Neural crest cell (in vitro differentiated cells): Measurements from ENCODE around the gene LCOR. TPM values are rescaled to one million over a fixed set of nuclear protein-coding genes. Genes with fewer than 3 reads are reported as not detected.
"Not testable (repeated sequence)": the region's sequence is repeated elsewhere in the genome, so short reads cannot be mapped to it uniquely, and the experiment has no call there.

Source experiments
- DNase-seq: peaks from one replicate; pipeline ENCODE4 v3.0.0; 2021; ENCODE audit warnings: low read depth, mixed read lengths, low spot score
- H3K27ac Mint-ChIP-seq: one replicate; pipeline ENCODE4 v1.8.0; 2021; ENCODE audit warnings: mild to moderate bottlenecking, mixed read lengths; ENCODE audit not compliant: unreplicated experiment
- H3K27me3 Mint-ChIP-seq: 2 replicates; pipeline ENCODE4 v1.8.0; 2021; ENCODE audit warnings: low read depth, mild to moderate bottlenecking, mixed read lengths
- H3K36me3 Mint-ChIP-seq: 2 replicates; pipeline ENCODE4 v1.8.0; 2021; ENCODE audit warnings: low read depth, mild to moderate bottlenecking, mixed read lengths
- H3K4me1 Mint-ChIP-seq: 2 replicates; pipeline ENCODE4 v1.8.0; 2021; ENCODE audit warnings: mixed read lengths
- H3K4me3 Mint-ChIP-seq: one replicate; pipeline ENCODE4 v1.8.0; 2021; ENCODE audit warnings: mild to moderate bottlenecking, mixed read lengths
- H3K9me3 Mint-ChIP-seq: 2 replicates; pipeline ENCODE4 v1.8.0; 2021; ENCODE audit warnings: mixed read lengths
- total RNA-seq: library from RNA; stranded (reverse); gene quantifications from 2 replicates; pipeline ENCODE4 v1.2.1, GENCODE V29; 2021
- TF ChIP-seq, protein P1 (sequence below): fragments of 200-600 bp; sonication (generic); conservative IDR thresholded peaks from 2 replicates; pipeline ENCODE4 v1.5.0; 2021; ENCODE audit warnings: antibody characterized with exemption, mild to moderate bottlenecking

LCOR gene
- total RNA-seq, 1 donor from 2014 or later, result 54.4 TPM

DNA sequence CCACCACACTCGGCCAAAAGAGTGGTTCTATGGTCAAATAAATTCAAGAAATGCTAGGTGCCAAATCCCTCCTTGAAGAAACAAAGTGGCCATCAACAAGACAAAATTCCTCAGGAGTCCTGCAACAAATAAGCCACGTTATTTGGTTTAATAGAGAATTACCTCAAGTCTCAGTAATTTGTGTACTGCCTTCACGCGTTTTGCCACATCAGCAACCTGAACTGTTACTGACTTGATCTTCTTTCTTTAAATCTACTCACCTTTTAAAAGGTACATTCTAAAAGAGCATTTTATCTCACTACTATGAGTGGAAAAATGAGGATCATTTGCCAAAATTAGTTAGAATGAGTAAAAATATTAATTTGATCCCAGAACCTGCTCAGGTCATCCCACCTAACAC lies 34.6 kb upstream of the LCOR start:
- TF ChIP-seq, protein P1, sequence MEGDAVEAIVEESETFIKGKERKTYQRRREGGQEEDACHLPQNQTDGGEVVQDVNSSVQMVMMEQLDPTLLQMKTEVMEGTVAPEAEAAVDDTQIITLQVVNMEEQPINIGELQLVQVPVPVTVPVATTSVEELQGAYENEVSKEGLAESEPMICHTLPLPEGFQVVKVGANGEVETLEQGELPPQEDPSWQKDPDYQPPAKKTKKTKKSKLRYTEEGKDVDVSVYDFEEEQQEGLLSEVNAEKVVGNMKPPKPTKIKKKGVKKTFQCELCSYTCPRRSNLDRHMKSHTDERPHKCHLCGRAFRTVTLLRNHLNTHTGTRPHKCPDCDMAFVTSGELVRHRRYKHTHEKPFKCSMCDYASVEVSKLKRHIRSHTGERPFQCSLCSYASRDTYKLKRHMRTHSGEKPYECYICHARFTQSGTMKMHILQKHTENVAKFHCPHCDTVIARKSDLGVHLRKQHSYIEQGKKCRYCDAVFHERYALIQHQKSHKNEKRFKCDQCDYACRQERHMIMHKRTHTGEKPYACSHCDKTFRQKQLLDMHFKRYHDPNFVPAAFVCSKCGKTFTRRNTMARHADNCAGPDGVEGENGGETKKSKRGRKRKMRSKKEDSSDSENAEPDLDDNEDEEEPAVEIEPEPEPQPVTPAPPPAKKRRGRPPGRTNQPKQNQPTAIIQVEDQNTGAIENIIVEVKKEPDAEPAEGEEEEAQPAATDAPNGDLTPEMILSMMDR, result no peak
- H3K4me1 Mint-ChIP-seq, result no peaks in the 10 kb centered on the region
- H3K27ac Mint-ChIP-seq, result no peak overlapping the region
- H3K9me3 Mint-ChIP-seq, result no peaks in the 10 kb centered on the region
- peaks cover 18% of the 10 kb centered on the region for H3K27me3 Mint-ChIP-seq
- DNase-seq, result no peak
- H3K36me3 Mint-ChIP-seq, result no peaks in the 10 kb centered on the region
- no peak overlapping the region for H3K4me3 Mint-ChIP-seq

DNA sequence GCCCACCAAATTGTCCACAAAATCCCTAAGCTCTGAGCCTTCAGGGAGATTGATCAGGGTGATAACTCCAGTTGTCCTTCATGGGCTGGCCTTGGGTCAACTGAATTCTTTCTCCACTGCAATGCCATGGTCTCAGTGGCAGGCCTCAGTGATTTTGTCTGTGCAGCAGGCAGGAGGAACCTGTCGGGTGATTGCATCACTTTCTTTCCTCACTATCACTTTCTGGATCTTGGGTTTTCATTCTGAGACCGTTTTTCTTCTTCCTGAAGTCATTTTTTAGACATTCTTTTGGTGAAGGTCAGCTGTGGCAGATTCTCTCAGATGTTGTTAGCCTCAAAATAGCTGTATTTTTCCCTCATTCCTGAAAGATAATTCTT lies 28.8 kb upstream of the LCOR start:
- Mint-ChIP-seq H3K4me3 (no peak overlapping the region), H3K27me3 (peaks cover 2% of the 10 kb centered on the region), H3K9me3 (peaks cover 4% of the 10 kb centered on the region), H3K27ac (no peak overlapping the region), H3K4me1 (no peaks in the 10 kb centered on the region), H3K36me3 (peaks cover 2% of the 10 kb centered on the region)
- TF ChIP-seq, protein P1, result no peak
- no peak for DNase-seq

GRCh38 chr10:96814264-96814663 lies 17.8 kb upstream of the LCOR start:
- TF ChIP-seq, protein P1, result no peak
- Mint-ChIP-seq H3K27ac (no peak overlapping the region), H3K27me3 (peaks cover 5% of the 10 kb centered on the region), H3K9me3 (peaks cover 3% of the 10 kb centered on the region), H3K4me3 (no peak overlapping the region), H3K36me3 (no peaks in the 10 kb centered on the region), H3K4me1 (no peaks in the 10 kb centered on the region)
- no peak for DNase-seq

- not testable (repeated sequence) for H3K4me3 Mint-ChIP-seq, H3K4me1 Mint-ChIP-seq, DNase-seq, H3K36me3 Mint-ChIP-seq, H3K27ac Mint-ChIP-seq, H3K27me3 Mint-ChIP-seq, H3K9me3 Mint-ChIP-seq
Observed at GRCh38 chr10:96818971-96819370, 13.1 kb upstream of the LCOR start.

- Mint-ChIP-seq H3K4me3 (no peak overlapping the region), H3K27ac (no peak overlapping the region), H3K36me3 (no peaks in the 10 kb centered on the region), H3K27me3 (no peaks in the 10 kb centered on the region), H3K4me1 (no peaks in the 10 kb centered on the region), H3K9me3 (peaks cover 3% of the 10 kb centered on the region)
- TF ChIP-seq, protein P1, result no peak
- no peak for DNase-seq
Observed at GRCh38 chr10:96820765-96821164, 11.3 kb upstream of the LCOR start.

- TF ChIP-seq, protein P1, result no peak
- H3K9me3 Mint-ChIP-seq, result no peaks in the 10 kb centered on the region
- no peak overlapping the region for H3K4me3 Mint-ChIP-seq
Observed at GRCh38 chr10:96826438-96826837, 5.7 kb upstream of the LCOR start.

More at GRCh38 chr10:96826438-96826837, 5.7 kb upstream of the LCOR start:
- Mint-ChIP-seq H3K36me3 (no peaks in the 10 kb centered on the region), H3K27ac (no peak overlapping the region), H3K27me3 (no peaks in the 10 kb centered on the region), H3K4me1 (peaks cover 5% of the 10 kb centered on the region)
- no peak for DNase-seq
